Stimulated activated CD8-positive, alpha-beta memory T cell treated with anti-CD3 and anti-CD28 coated beads, Interleukin-7, amount 100 ng/mL, for 1 hour (primary cell): Measurements from ENCODE around the gene SENP1.

Source experiments
- DNase-seq, 2 donors: peaks; one replicate each; pipeline ENCODE4 v3.0.0-alpha.2; 2020; ENCODE audit warnings: low read depth in 2 of 2

Gene SENP1

GRCh38 chr12:48036818-48037217 lies 69.1 kb downstream of the SENP1 start:
- no peak for DNase-seq

GRCh38 chr12:48034835-48035805 lies 70.8 kb downstream of the SENP1 start:
- no peak for DNase-seq

- no peak for DNase-seq
These were observed 72.4 kb downstream of the SENP1 start for GRCh38 chr12:48033451-48033850.

- no peak for DNase-seq
These were observed 73.3 kb downstream of the SENP1 start for GRCh38 chr12:48032597-48032996.

GRCh38 chr12:48031135-48031960 lies 74.5 kb downstream of the SENP1 start:
- no peak for DNase-seq

GRCh38 chr12:48030173-48030650 lies 75.7 kb downstream of the SENP1 start:
- DNase-seq, result no peak

GRCh38 chr12:48029491-48030172 lies 76.2 kb downstream of the SENP1 start:
- DNase-seq, result no peak

- DNase-seq, result no peak
These were observed 77.1 kb downstream of the SENP1 start for GRCh38 chr12:48028541-48029431.

GRCh38 chr12:48027183-48028002 lies 78.5 kb downstream of the SENP1 start:
- no peak for DNase-seq

- DNase-seq, result no peak
These were observed 79.6 kb downstream of the SENP1 start for GRCh38 chr12:48026060-48026827.

GRCh38 chr12:48025281-48025680 lies 80.6 kb downstream of the SENP1 start:
- DNase-seq, result no peak

- DNase-seq, result no peak
These were observed 81.1 kb downstream of the SENP1 start for GRCh38 chr12:48024735-48025134.

GRCh38 chr12:48023386-48023785 lies 82.5 kb downstream of the SENP1 start:
- DNase-seq, result no peak

GRCh38 chr12:48022676-48023385 lies 83.0 kb downstream of the SENP1 start:
- DNase-seq, result no peak

GRCh38 chr12:48022180-48022521 lies 83.7 kb downstream of the SENP1 start:
- no peak for DNase-seq

GRCh38 chr12:48021485-48022179 lies 84.2 kb downstream of the SENP1 start:
- no peak for DNase-seq

GRCh38 chr12:48019639-48020265 lies 86.1 kb downstream of the SENP1 start:
- no peak for DNase-seq

- DNase-seq, result no peak
These were observed 87.3 kb downstream of the SENP1 start for GRCh38 chr12:48018618-48018995.
